Kidney capillary endothelial cell (primary cell): ENCODE results near the gene ST6GALNAC1.
A peak's percentile ranks its signal among the peaks of the same experiment; 100 is the strongest.
"Not testable (repeated sequence)": the region's sequence is repeated elsewhere in the genome, so short reads cannot be mapped to it uniquely, and the experiment has no call there.

Source experiments
- DNase-seq: peaks from one replicate; pipeline ENCODE4 v3.0.0-alpha.2; 2018; ENCODE audit warnings: low spot score

ST6GALNAC1 gene

GRCh38 chr17:76611758-76612157, 31.8 kb downstream of the ST6GALNAC1 start:
- no peak for DNase-seq

GRCh38 chr17:76611080-76611749, 32.3 kb downstream of the ST6GALNAC1 start:
- not testable (repeated sequence) for DNase-seq

- not testable (repeated sequence) for DNase-seq
These were observed 36.9 kb downstream of the ST6GALNAC1 start for GRCh38 chr17:76606685-76607084.

GRCh38 chr17:76601065-76601464, 42.5 kb downstream of the ST6GALNAC1 start:
- DNase-seq, result no peak

- no peak for DNase-seq
These were observed 43.7 kb downstream of the ST6GALNAC1 start for GRCh38 chr17:76599694-76600460.

GRCh38 chr17:76598004-76598439, 45.5 kb downstream of the ST6GALNAC1 start:
- DNase-seq, result no peak

GRCh38 chr17:76597156-76598003, 46.2 kb downstream of the ST6GALNAC1 start:
- DNase-seq, result no peak

- DNase-seq, result no peak
These were observed 48.9 kb downstream of the ST6GALNAC1 start for GRCh38 chr17:76594690-76595089.

- no peak for DNase-seq
These were observed 49.6 kb downstream of the ST6GALNAC1 start for GRCh38 chr17:76593959-76594358.

- no peak for DNase-seq
These were observed 50.2 kb downstream of the ST6GALNAC1 start for GRCh38 chr17:76593384-76593826.

GRCh38 chr17:76588182-76588581, 55.4 kb downstream of the ST6GALNAC1 start:
- DNase-seq, result no peak

GRCh38 chr17:76586741-76587487, 56.6 kb downstream of the ST6GALNAC1 start:
- DNase-seq, result no peak

GRCh38 chr17:76585649-76586593, 57.6 kb downstream of the ST6GALNAC1 start, which contains the start of gene ST6GALNAC2:
Gene ST6GALNAC2 (minus strand): TSS chr17:76585860. CDS start chr17:76585808, 52 bp downstream.
- peak; percentile 30 for DNase-seq

GRCh38 chr17:76585033-76585648, 58.4 kb downstream of the ST6GALNAC1 start:
- no peak for DNase-seq

- DNase-seq, result no peak
These were observed 59.0 kb downstream of the ST6GALNAC1 start for GRCh38 chr17:76584427-76585032.

- DNase-seq, result no peak
These were observed 60.9 kb downstream of the ST6GALNAC1 start for GRCh38 chr17:76582660-76583059.

GRCh38 chr17:76581515-76581914, 62.0 kb downstream of the ST6GALNAC1 start:
- DNase-seq, result no peak

- no peak for DNase-seq
These were observed 64.3 kb downstream of the ST6GALNAC1 start for GRCh38 chr17:76579281-76579680.

- no peak for DNase-seq
These were observed 65.2 kb downstream of the ST6GALNAC1 start for GRCh38 chr17:76578376-76578775.
